Activated T-cell treated with anti-CD3 and anti-CD28 coated beads, Interleukin-2, amount 50 U/mL, for 72 hours (primary cell): ENCODE data around the gene STXBP5. TPM values are rescaled to one million over a fixed set of nuclear protein-coding genes. Genes with fewer than 3 reads are reported as not detected.
A peak's percentile ranks its signal among the peaks of the same experiment; 100 is the strongest.

ENCODE experiments used
- ATAC-seq, 2 donors: fragments of 150-1000 bp; cut with Tn5 transposase; replicated peaks in 1 of 2; 2 replicates each; pipeline ENCODE4 v1.10.0; 2021; ENCODE audit warnings: moderate library complexity in 2 of 2, mild to moderate bottlenecking in 1 of 2
- DNase-seq, 2 donors: peaks; one replicate each; pipeline ENCODE4 v3.0.0; 2021 to 2022; ENCODE audit warnings: mixed read lengths in 1 of 2
- H3K27ac Mint-ChIP-seq: one replicate; pipeline ENCODE4 v1.8.0; 2022; ENCODE audit warnings: mild to moderate bottlenecking, moderate library complexity, mixed read lengths
- H3K27me3 Mint-ChIP-seq: one replicate; pipeline ENCODE4 v1.8.0; 2022; ENCODE audit warnings: low read depth, mixed read lengths
- H3K36me3 Mint-ChIP-seq, 2 donors: one replicate each; pipeline ENCODE4 v1.8.0; 2022; ENCODE audit warnings: mixed read lengths in 2 of 2, mild to moderate bottlenecking in 1 of 2; ENCODE audit not compliant: insufficient read depth in 2 of 2
- H3K4me1 Mint-ChIP-seq: one replicate; pipeline ENCODE4 v1.8.0; 2022; ENCODE audit warnings: low read depth, mixed read lengths
- H3K4me3 Mint-ChIP-seq, 2 donors: one replicate each; pipeline ENCODE4 v1.8.0; 2022; ENCODE audit warnings: mild to moderate bottlenecking in 2 of 2, mixed read lengths in 2 of 2, moderate library complexity in 2 of 2
- H3K9me3 Mint-ChIP-seq, 2 donors: one replicate each; pipeline ENCODE4 v1.8.0; 2022; ENCODE audit warnings: mixed read lengths in 2 of 2
- total RNA-seq, 2 donors: library from RNA; stranded (reverse); gene quantifications; one replicate each; pipeline ENCODE4 v1.2.3, GENCODE V29; 2022

STXBP5 gene
- total RNA-seq, 2 donors from 2014 or later, result 22.1 to 28.7 TPM

GRCh38 chr6:147220345-147220744 is 16.1 kb downstream of the STXBP5 start:
- H3K36me3 Mint-ChIP-seq, result peaks cover 8 to 20% of the 10 kb centered on the region in 2 donors
- peaks cover 34% of the 10 kb centered on the region for H3K4me1 Mint-ChIP-seq
- no peak overlapping the region for H3K4me3 Mint-ChIP-seq
- DNase-seq (no peak), ATAC-seq (no peak)
- no peaks in the 10 kb centered on the region for H3K9me3 Mint-ChIP-seq
- no peaks in the 10 kb centered on the region for H3K27me3 Mint-ChIP-seq
- H3K27ac Mint-ChIP-seq, result no peak overlapping the region

- Mint-ChIP-seq H3K4me1 (peaks cover 43% of the 10 kb centered on the region), H3K27me3 (no peaks in the 10 kb centered on the region), H3K4me3 (peak overlapping the region in 1 of 2 donors; percentile 11), H3K9me3 (no peaks in the 10 kb centered on the region), H3K36me3 (peaks cover 8 to 20% of the 10 kb centered on the region in 2 donors), H3K27ac (peak overlapping the region; percentile 11)
- DNase-seq, result no peak
- no peak for ATAC-seq
These were observed 17.5 kb downstream of the STXBP5 start for GRCh38 chr6:147221739-147222138.

- no peaks in the 10 kb centered on the region for H3K9me3 Mint-ChIP-seq
- peaks cover 49% of the 10 kb centered on the region for H3K4me1 Mint-ChIP-seq
- peak overlapping the region; percentile 83 for H3K27ac Mint-ChIP-seq
- H3K36me3 Mint-ChIP-seq, result peaks cover 8 to 20% of the 10 kb centered on the region in 2 donors
- H3K27me3 Mint-ChIP-seq, result no peaks in the 10 kb centered on the region
- H3K4me3 Mint-ChIP-seq, result peak overlapping the region in 1 of 2 donors; percentile 11
- ATAC-seq, result no peak
- no peak for DNase-seq
These were observed 18.1 kb downstream of the STXBP5 start for GRCh38 chr6:147222160-147222838.

- H3K4me1 Mint-ChIP-seq, result peaks cover 59% of the 10 kb centered on the region
- peaks cover 7 to 22% of the 10 kb centered on the region in 2 donors for H3K36me3 Mint-ChIP-seq
- H3K27ac Mint-ChIP-seq, result no peak overlapping the region
These were observed 19.5 kb downstream of the STXBP5 start for GRCh38 chr6:147223736-147224135.

GRCh38 chr6:147226163-147226724 is 22.0 kb downstream of the STXBP5 start:
- Mint-ChIP-seq H3K36me3 (peaks cover 9 to 16% of the 10 kb centered on the region in 2 donors), H3K4me1 (peaks cover 38% of the 10 kb centered on the region), H3K4me3 (no peak overlapping the region)

More at GRCh38 chr6:147223736-147224135, 19.5 kb downstream of the STXBP5 start:
- no peaks in the 10 kb centered on the region for H3K27me3 Mint-ChIP-seq
- no peaks in the 10 kb centered on the region for H3K9me3 Mint-ChIP-seq
- no peak overlapping the region for H3K4me3 Mint-ChIP-seq
- no peak for DNase-seq
- no peak for ATAC-seq

GRCh38 chr6:147226877-147227276 is 22.7 kb downstream of the STXBP5 start:
- DNase-seq (no peak), ATAC-seq (no peak)
- peak overlapping the region; percentile 18 for H3K27ac Mint-ChIP-seq
- H3K4me1 Mint-ChIP-seq, result peaks cover 34% of the 10 kb centered on the region
- no peaks in the 10 kb centered on the region for H3K27me3 Mint-ChIP-seq
- H3K36me3 Mint-ChIP-seq, result peaks cover 7 to 12% of the 10 kb centered on the region in 2 donors
- no peaks in the 10 kb centered on the region for H3K9me3 Mint-ChIP-seq
- H3K4me3 Mint-ChIP-seq, result no peak overlapping the region

More at GRCh38 chr6:147226163-147226724, 22.0 kb downstream of the STXBP5 start:
- DNase-seq (no peak), ATAC-seq (no peak)
- Mint-ChIP-seq H3K9me3 (no peaks in the 10 kb centered on the region), H3K27ac (no peak overlapping the region), H3K27me3 (no peaks in the 10 kb centered on the region)

GRCh38 chr6:147227770-147228320 is 23.6 kb downstream of the STXBP5 start:
- H3K27ac Mint-ChIP-seq, result peak overlapping the region; percentile 0
- DNase-seq (no peak), ATAC-seq (no peak)
- H3K9me3 Mint-ChIP-seq, result no peaks in the 10 kb centered on the region
- no peak overlapping the region for H3K4me3 Mint-ChIP-seq
- peaks cover 27% of the 10 kb centered on the region for H3K4me1 Mint-ChIP-seq
- no peaks in the 10 kb centered on the region for H3K27me3 Mint-ChIP-seq
- peaks cover 7 to 10% of the 10 kb centered on the region in 2 donors for H3K36me3 Mint-ChIP-seq

- no peak for ATAC-seq
- no peak for DNase-seq
- Mint-ChIP-seq H3K9me3 (no peaks in the 10 kb centered on the region), H3K4me3 (no peak overlapping the region), H3K4me1 (peaks cover 19% of the 10 kb centered on the region), H3K27ac (no peak overlapping the region), H3K27me3 (no peaks in the 10 kb centered on the region), H3K36me3 (peaks cover 4 to 7% of the 10 kb centered on the region in 2 donors)
These were observed 27.4 kb downstream of the STXBP5 start for GRCh38 chr6:147231589-147231988.

- DNase-seq (no peak), ATAC-seq (no peak)
- H3K4me1 Mint-ChIP-seq, result no peaks in the 10 kb centered on the region
- H3K9me3 Mint-ChIP-seq, result no peaks in the 10 kb centered on the region
- H3K36me3 Mint-ChIP-seq, result peaks cover 8 to 12% of the 10 kb centered on the region in 2 donors
- no peak overlapping the region for H3K27ac Mint-ChIP-seq
- no peak overlapping the region for H3K4me3 Mint-ChIP-seq
- H3K27me3 Mint-ChIP-seq, result no peaks in the 10 kb centered on the region
These were observed 30.5 kb downstream of the STXBP5 start for GRCh38 chr6:147234685-147235084.

- H3K36me3 Mint-ChIP-seq, result peaks cover 4 to 17% of the 10 kb centered on the region in 2 donors
- ATAC-seq (no peak), DNase-seq (no peak)
- H3K4me1 Mint-ChIP-seq, result no peaks in the 10 kb centered on the region
- no peak overlapping the region for H3K4me3 Mint-ChIP-seq
- H3K27ac Mint-ChIP-seq, result no peak overlapping the region
- H3K9me3 Mint-ChIP-seq, result no peaks in the 10 kb centered on the region
- H3K27me3 Mint-ChIP-seq, result no peaks in the 10 kb centered on the region
These were observed 33.9 kb downstream of the STXBP5 start for GRCh38 chr6:147238164-147238563.

- no peak overlapping the region for H3K4me3 Mint-ChIP-seq
- H3K4me1 Mint-ChIP-seq, result no peaks in the 10 kb centered on the region
- no peaks in the 10 kb centered on the region for H3K27me3 Mint-ChIP-seq
- DNase-seq, result no peak
- no peak overlapping the region for H3K27ac Mint-ChIP-seq
- no peaks in the 10 kb centered on the region for H3K9me3 Mint-ChIP-seq
- H3K36me3 Mint-ChIP-seq, result peaks cover 4 to 17% of the 10 kb centered on the region in 2 donors
- ATAC-seq, result no peak
These were observed 34.7 kb downstream of the STXBP5 start for GRCh38 chr6:147238906-147239305.

GRCh38 chr6:147244832-147245231 is 40.6 kb downstream of the STXBP5 start:
- ATAC-seq, result no peak
- H3K27me3 Mint-ChIP-seq, result no peaks in the 10 kb centered on the region
- peaks cover 6 to 10% of the 10 kb centered on the region in 2 donors for H3K36me3 Mint-ChIP-seq
- H3K9me3 Mint-ChIP-seq, result peaks cover 0 to 5% of the 10 kb centered on the region in 2 donors
- no peak overlapping the region for H3K27ac Mint-ChIP-seq
- peaks cover 15% of the 10 kb centered on the region for H3K4me1 Mint-ChIP-seq
- no peak for DNase-seq
- no peak overlapping the region for H3K4me3 Mint-ChIP-seq

GRCh38 chr6:147245693-147246092 is 41.5 kb downstream of the STXBP5 start:
- DNase-seq (no peak), ATAC-seq (no peak)
- Mint-ChIP-seq H3K36me3 (peaks cover 6 to 11% of the 10 kb centered on the region in 2 donors), H3K9me3 (peaks cover 0 to 5% of the 10 kb centered on the region in 2 donors), H3K27me3 (no peaks in the 10 kb centered on the region), H3K4me3 (no peak overlapping the region), H3K4me1 (peaks cover 15% of the 10 kb centered on the region), H3K27ac (no peak overlapping the region)
